Subcutaneous adipose tissue (tissue), 4 donors: ENCODE results near the gene ZNF611. TPM values are rescaled to one million over a fixed set of nuclear protein-coding genes. Genes with fewer than 3 reads are reported as not detected.

Source experiments
- total RNA-seq, 4 donors: library from RNA; depleted of rRNA; stranded (reverse); fragments of >200 nt; gene quantifications; one replicate each; pipeline ENCODE4 v1.1.0, GENCODE V29; 2016
- TF ChIP-seq, protein P1 (sequence below): fragments of 450-650 bp; IDR thresholded peaks from one replicate; pipeline ENCODE4 v1.5.1; 2016; ENCODE audit warnings: low read depth, mild to moderate bottlenecking, control low read depth, antibody characterized with exemption, moderate library complexity

The ZNF611 gene
- total RNA-seq, 4 donors from 2014 or later = 13.9 to 21.7 (median 16.9) TPM

GRCh38 chr19:52673014-52673413 is 61.8 kb downstream of the ZNF611 start:
- TF ChIP-seq, protein P1, sequence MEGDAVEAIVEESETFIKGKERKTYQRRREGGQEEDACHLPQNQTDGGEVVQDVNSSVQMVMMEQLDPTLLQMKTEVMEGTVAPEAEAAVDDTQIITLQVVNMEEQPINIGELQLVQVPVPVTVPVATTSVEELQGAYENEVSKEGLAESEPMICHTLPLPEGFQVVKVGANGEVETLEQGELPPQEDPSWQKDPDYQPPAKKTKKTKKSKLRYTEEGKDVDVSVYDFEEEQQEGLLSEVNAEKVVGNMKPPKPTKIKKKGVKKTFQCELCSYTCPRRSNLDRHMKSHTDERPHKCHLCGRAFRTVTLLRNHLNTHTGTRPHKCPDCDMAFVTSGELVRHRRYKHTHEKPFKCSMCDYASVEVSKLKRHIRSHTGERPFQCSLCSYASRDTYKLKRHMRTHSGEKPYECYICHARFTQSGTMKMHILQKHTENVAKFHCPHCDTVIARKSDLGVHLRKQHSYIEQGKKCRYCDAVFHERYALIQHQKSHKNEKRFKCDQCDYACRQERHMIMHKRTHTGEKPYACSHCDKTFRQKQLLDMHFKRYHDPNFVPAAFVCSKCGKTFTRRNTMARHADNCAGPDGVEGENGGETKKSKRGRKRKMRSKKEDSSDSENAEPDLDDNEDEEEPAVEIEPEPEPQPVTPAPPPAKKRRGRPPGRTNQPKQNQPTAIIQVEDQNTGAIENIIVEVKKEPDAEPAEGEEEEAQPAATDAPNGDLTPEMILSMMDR = no peak

- TF ChIP-seq, protein P1 = no peak
Observed at GRCh38 chr19:52670046-52670445, 64.8 kb downstream of the ZNF611 start.

DNA sequence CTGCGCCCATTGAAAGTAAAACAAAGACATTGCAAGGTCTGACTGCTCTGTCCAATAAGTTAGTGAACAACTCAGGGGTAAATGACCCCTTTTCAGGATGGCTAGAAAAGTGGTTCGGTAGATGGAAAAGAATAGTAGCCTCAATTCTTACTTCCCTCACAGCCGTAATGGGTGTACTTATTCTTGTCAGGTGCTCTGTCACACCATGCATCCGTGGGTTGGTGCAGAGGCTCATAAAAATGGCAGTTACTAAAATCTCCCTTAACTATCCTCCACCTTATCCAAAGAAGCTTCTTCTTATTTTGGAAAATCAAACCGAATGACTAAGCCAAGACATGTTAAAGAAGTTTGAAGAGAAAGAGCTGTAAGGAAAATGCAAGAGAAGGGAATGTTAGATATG is 65.3 kb downstream of the ZNF611 start:
- TF ChIP-seq, protein P1 = no peak

- TF ChIP-seq, protein P1 = no peak
Observed at GRCh38 chr19:52667972-52668371, 66.9 kb downstream of the ZNF611 start.

DNA sequence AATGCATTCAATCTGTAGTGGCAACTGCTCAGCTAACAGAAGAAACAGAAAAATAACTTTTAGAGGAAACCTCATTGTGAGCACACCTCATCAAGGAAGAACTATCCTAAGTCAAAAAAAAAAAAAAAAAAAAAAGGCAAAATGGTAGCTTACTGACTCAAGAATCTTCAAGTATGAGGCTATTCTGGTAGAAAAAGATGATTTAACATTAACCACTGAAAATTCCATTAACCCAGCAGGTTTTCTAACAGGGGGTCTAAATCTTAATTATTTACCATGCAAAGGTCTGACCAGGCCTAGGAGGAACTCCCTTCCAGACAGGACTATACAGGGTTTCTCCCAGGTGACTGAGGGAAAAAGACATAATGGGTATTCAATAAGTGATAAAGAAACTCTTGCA is 68.3 kb downstream of the ZNF611 start:
- TF ChIP-seq, protein P1 = no peak

DNA sequence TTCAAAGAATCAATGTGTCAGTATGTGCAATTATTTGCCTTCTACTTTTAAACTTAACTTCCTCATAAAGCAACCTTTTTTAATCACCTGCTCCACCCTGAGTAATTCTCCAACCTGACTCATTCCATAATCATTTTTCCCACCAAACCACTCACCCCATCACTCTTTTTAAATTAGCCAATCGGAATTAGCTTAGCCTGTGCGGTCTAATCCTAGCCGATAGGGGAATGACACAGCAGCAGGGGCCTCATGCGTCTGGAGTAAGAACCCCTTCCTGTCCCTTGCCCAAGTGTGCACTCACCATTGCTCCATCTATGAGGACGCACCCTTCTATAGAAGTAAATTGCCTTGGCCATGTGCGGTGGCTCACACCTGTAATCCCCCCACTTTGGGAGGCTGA is 69.3 kb downstream of the ZNF611 start:
- TF ChIP-seq, protein P1 = no peak

- TF ChIP-seq, protein P1 = no peak
Observed at GRCh38 chr19:52665027-52665426, 69.8 kb downstream of the ZNF611 start.

GRCh38 chr19:52664461-52664860 is 70.4 kb downstream of the ZNF611 start:
- TF ChIP-seq, protein P1 = no peak
